HG02970 (cell line): Measurements from ENCODE around the gene CFAP161.
"Not testable (repeated sequence)": the region's sequence is repeated elsewhere in the genome, so short reads cannot be mapped to it uniquely, and the experiment has no call there.

Source experiments
- ATAC-seq: cut with Tn5 transposase; IDR thresholded peaks from one replicate; pipeline ENCODE4 v1.9.1; 2021; ENCODE audit warnings: mild to moderate bottlenecking, moderate library complexity, moderate number of reproducible peaks; ENCODE audit not compliant: unreplicated experiment, low FRiP score

Gene CFAP161

DNA sequence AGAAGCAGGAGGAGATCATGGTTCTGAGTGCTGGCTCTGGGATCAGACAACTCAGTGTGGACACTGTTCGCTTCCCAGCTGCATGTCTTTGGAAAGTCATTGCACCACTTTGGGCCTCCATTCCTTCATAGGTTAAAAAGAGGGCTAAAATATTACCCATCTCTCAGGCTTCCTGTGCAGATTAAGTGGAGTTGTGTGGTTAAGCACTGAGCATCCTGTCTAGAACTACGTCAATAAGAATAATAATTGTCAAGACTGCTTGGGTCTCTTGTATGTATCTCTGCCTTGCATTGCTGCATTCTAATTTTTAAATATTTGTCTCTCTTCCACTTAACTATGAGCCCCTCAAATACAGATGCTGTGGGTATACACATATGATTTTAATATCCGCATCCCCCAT, 22.3 kb downstream of the CFAP161 start:
- ATAC-seq: no peak

DNA sequence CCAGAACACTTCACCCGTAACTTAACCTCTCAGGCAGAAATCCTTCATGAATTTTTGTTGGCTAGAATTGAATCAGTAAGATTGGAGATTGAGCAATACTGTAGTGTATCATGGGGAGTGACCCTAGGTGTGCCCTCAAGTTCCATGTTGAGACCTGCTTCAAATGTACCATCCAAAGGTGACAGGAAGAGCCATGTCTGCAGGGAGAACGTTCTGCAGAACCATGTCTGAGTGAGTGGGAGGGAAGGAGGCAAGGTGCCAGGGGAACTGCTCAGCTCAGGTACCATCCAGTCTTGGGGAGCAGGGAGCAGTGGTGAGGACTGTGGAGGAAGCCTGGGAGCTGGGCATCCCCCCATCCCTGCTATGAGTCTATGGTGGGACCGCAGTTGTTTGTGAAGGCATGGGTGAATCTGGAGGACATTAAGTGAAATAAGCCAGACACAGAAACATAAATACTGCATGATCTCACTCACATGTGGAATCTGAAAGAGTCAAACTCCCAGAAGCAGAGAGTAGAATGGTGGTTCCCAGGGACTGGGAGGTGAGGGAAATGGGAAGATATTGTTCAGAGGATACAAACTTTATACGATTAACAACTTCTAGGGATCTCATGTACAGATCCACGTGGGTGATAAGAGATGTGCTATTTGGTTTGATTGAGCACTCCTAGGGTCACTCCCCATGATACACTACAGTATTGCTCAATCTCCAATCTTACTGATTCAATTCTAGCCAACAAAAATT, 23.3 kb downstream of the CFAP161 start:
- ATAC-seq: no peak

DNA sequence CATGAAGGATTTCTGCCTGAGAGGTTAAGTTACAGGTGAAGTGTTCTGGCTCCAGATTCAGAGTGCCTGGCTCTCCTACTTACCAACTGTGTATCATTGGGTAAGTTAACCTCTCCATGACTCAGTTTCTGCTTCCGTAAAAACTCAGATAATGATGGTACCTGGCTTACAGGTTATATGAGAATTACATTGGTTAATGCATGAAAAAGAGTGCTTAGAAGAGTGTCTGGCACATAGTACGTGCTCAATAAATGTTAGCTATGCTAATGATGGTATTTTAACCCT, 23.8 kb downstream of the CFAP161 start:
- no peak for ATAC-seq

DNA sequence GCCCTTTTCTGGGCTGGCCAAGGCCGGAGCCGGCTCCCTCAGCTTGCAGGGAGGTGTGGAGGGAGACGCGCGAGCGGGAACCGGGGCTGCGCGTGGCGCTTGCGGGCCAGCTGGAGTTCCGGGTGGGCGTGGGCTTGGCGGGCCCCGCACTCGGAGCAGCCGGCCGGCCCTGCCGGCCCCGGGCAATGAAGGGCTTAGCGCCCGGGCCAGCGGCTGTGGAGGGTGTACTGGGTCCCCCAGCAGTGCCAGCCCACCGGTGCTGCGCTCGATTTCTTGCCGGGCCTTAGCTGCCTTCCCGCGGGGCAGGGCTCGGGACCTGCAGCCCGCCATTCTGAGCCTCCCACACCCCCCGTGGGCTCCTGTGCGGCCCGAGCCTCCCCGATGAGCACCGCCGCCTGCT, 24.5 kb downstream of the CFAP161 start:
- ATAC-seq: not testable (repeated sequence)

DNA sequence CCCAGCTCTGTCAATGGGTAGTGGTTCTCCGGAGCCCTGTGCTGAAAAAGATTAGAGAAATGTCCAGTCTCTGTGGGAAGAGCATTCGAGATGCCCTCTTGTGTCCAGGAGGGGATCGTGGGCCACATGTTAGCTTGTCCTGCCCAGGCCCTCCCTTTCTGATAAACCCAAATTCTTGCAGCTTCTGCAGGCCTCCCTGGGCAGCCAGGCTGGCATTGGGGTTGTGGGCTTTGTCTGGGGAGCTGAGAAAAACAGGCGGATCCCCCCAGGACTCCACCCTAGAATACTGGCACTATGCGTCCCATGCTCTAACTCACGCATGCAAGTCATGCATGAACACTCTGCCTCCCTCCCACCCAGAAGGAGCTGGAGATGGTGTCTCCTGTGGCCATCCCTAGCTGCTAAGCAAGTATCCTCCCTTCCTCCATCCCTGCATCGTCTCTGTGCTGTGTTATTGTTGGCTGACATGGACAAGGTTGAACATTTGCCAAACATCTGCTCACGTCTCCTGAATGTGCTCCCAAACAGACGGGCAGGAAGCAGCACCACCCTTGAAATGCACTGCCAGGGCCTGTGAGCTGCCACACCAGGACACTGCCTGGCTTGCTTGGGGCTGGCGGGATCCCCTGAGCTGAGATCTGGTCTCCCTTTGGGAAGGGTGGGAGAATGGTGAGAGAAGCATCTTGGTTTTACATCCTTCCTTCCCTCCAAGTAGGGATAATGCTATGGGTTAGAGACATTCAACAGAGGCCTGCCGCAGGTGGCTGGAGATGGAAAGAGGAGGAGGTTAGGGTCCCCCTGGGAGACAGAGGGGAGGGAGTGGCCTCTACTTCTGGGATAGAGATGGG, 26.5 kb downstream of the CFAP161 start:
- ATAC-seq: no peak

DNA sequence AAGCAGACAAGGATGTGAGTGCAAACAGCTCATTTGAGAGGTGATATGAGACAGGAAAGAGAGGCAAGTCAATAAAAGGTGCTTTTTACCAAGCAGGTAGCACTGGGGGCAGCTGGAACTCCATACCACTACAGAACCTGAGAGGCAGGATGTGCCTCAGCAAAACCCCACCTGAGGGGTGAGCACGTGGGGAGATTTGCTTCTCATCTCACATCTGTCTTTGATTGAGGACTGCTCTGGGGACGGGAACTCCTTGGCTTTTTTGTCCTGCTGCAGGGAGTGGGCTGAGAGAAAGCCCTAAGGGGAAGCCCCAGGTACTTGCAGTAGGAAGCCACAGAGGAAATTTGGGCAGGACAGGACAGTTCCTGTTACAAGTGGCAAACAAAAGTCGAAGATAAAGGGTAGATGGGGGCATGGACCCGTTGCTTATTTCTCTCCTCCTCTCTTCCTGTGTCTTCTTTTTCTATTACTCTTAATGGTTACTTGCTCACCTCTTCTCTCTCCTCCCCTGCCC, 27.1 kb downstream of the CFAP161 start:
- ATAC-seq: no peak

DNA sequence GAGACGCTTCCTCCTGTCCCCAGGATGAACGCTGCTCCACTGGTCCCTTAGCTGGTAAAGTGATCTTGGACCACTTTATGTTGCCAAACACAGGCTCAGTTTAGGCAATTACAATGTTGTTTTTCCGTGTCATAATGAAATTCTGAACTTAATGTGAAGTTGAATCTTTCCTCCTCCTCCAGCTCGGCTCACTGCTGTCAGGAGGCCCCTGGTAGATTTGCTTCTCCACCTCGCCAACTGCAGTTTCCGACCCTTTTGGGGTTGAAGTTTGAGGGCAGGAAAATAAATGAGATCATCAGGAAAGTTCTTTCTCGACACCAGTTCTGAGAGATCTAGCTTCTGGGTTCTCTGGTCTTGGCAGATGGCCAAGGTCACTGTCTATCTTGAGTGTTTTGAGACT, 27.8 kb downstream of the CFAP161 start:
- ATAC-seq: no peak

DNA sequence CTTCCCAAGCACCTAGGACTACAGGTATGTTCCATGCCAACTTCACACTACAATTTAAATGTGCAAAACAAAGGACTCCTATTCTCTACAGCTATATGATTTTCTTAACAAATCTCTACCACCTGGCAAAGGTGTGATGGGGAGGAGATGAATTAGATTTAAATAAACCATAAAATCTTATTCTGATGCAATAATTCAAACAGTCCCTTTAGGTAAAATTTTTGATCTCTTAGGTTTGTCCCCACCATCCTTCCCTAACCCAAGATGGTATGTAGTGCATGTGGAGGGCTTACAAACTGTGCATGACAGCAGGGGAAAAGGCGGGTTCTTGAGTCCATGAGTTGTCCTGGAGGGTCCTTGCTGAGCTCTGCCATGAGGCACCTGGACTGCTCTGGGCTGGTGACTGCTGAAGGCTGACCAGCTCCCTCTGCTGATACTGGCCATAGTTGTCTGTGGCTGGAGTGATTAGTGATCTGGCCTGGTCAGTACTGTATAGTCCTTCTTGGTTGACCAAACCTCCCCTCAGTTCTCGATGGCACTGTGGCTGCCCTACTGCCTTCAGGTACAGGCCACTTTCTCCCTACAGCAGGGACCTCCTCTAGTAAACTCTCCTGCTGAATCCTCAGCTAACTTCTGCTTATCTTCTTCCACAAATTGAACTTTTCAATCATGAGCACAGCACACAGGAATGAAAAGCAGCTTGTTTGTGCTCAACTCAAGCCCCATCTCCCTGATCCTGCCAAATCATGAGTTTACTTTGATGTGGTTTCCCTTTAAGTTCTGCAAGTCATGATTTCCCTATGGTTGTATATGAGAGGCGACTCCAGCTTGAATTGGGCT, 30.1 kb downstream of the CFAP161 start:
- no peak for ATAC-seq

DNA sequence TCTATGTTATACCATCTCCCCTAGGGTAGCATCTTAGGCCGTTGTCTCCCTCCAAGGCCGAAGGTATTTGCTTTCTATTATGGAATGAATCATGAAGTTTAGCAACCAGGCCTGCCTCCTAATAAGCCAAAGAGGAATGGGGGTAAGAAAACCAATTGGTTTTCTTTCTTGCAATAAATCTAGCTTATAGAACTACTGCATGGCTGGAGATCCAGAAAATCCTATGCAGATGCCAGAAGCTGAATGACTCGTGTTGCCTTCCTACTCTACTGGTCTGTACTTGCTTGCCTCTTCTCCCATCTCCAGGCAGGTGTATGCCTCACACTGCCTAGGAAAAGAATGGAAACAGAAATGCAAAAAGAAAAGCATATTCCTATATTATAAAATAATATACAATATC, 31.5 kb downstream of the CFAP161 start:
- ATAC-seq: no peak

DNA sequence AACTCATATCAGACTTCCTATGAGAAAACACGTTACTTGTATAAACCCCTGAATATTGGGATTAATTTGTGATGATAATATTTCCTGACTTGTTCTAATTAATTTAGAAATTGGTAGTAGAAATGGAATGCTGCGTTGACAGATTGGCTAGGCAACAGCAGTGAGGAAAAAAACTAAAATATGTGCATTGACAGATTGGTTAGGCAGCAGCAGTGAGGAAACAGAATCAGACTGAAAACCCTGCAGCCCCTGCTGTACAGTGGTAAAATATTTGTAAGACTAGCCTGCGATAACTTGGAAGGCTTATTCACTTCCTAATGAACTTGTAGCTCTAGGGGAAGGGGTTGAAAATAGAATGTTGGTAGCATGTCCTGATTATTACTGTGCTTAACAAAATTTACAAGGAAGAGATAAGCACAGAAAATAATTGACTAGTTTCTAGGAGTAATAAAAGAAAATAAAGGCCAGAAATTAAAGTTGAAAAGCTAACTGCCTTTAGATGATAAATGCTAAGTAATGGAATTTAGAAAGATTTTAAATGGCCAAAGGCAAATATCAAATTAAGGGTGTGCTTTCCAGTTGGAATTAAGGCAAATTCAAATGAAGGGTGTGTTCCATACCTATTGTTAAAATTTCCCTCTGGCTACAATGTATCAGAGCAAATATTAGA, 32.7 kb downstream of the CFAP161 start:
- no peak for ATAC-seq

DNA sequence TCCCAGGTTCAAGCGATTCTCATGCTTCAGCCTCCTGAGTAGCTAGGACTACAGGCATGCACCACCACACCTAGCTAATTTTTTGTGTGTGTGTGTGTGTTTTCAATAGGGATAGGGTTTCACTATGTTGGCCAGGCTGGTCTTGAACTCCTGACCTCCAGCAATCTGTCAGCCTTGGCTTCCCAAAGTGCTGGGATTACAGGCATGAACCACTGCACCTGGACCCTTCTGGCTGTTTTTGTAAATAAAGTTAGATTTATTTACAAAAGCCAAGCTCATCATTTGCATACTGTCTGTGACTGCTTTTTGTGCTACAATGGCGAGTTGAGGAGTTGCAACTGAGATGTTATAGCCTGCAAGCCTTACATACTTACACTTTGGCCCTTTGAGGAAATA, 34.1 kb downstream of the CFAP161 start:
- ATAC-seq: no peak

DNA sequence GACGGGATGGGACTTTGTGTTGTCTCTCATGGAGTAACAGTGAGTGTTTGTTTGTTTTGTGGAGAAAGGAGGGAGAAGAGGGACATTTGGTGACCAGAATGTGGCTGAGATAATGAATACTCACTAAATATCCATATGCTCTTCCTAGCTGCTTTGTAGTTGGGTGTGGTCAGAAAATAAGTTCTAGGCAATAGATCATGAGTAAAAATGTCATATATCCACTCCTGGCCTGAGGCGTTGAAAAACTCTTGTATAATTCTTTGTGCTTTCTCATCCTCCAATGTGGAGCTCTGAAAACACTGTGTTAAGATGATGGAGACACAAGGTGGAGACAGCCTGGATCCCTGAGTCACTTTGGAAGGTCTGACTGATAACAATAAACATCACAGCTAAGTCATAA, 34.6 kb downstream of the CFAP161 start:
- no peak for ATAC-seq

DNA sequence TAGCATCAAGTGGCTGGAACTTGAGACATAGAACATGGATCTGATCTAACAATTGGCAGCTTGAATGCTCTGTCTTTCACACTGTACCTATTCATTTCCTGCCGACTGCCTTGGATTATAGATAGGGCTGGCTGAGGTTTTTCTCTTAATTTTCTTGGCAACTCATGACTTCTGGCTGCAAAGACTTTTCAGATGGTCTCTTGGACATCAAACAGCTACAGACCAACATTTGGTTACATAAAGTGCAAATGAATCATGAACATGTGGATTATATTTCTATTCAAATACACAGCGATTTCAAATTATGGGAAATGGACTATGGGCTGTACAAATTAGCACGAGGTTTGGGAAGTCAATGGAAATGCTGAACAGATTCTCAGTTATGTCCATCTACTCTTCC, 36.4 kb downstream of the CFAP161 start:
- no peak for ATAC-seq

DNA sequence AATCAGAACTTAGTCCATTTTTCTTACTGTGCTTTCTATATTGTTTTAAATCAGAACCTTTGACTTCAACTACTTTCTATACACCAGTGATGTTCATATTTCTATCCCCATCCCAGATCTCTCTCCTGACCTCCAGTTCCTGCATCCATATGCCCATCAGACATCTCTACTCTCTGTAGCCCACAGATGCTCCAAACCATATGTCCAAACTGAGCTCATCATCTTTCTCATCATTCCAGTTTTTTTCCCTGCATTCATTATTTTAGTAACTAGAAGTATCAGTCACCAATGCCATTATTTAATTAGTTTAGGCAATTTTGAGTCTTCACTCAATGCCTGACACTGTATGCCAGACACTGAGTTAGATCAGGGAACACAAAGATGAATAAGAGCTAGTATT, 37.2 kb downstream of the CFAP161 start:
- no peak for ATAC-seq

DNA sequence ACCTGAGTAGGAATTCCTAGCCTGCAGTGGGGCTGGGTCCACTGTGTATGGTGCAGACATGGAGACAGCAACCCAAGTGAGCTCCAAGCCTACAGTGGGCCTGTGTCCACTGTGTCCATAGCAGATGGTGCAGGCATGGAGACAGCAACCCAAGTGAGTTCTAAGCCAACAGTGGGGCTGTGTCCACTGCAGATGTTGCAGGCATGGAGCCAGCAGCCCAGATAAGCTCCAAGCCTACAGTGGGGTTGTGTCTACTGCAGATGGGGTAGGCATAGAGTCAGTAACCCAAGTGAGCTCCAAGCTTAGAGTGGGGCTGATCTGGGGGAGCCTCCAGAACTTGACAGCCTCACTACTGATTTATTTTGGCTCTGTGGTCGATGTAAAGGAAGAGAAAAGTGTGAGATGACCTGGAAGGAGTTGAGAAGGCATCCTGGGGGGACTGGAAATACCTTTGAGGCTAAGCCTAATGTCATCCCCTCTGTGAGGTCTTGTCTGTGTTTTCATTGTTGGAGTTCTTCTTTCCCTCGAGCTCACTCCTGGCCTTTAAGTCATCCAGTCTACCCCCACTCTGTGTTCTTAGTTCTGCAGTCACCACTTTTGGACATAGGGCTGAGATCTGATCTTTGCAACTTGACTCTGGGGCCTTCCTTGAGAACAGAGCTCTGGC, 40.2 kb downstream of the CFAP161 start:
- ATAC-seq: no peak

DNA sequence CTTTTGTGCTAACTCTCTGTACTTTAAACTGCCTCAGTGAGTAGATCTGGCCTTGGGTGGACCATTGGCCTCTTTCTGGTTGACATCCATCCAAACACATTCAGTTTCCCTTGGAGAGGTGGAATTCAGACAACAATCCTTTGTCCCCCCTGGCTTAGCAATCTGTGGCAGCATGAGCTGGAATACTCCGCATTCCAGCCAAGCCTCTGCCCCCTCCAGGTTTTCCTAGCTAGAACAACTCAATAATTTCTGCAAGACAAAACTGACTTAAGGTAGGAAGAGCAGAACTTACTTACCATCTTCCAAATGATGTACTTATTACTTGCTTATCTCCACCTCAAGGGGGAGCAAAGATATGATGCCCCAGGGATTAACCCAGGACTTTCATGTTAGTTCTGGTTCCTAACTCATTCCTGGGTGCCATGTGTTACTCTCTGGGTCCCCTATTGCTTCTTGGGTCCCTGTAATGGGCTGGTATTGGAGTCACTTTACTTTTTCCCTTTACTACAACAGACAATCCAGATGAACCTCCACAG, 40.8 kb downstream of the CFAP161 start:
- no peak for ATAC-seq

DNA sequence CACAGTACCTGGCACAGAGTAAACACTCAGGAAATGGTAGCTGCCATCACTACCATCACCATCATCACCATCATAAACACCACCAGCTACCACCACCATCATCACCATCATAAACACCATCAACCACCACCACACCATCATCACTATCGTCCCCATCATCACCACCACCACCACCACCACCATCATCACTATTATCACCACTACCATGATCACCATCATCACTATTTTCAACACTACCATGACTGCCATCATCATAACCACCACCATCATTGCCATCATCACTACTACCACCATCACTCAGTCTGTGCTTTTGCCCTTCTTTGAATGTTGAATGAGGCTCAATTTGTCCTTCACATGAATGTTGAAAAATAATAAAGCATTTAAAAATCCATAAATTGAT, 41.4 kb downstream of the CFAP161 start:
- no peak for ATAC-seq

DNA sequence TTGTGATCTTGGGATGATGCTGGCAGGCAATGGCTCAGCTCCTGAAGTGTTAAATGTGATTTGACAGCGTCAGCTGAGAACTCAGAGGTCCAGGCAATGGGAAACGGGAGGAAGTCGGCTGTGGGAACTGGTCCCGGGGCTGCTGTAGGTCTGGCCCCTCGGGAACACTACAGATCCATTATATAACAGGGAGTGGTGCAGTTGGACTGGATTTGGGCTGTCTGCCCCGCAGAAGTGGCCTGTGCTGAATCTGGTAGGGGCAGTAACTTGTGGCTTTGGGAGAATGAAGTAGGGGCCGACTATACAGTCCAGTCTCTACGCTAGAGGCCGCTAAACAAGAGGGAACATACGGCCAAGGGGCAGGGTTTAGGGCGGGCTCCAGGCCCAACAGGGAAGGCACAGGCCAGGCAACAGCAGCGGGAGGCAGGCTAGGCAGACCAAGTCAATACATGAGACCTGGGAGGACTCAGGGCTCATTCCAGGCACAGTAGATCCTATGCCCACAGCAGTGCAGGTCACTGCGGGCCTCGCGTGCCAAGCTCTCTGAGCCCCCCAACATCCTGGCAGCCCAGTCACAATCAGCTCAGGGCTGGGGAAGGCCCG, 42.3 kb downstream of the CFAP161 start:
- no peak for ATAC-seq

DNA sequence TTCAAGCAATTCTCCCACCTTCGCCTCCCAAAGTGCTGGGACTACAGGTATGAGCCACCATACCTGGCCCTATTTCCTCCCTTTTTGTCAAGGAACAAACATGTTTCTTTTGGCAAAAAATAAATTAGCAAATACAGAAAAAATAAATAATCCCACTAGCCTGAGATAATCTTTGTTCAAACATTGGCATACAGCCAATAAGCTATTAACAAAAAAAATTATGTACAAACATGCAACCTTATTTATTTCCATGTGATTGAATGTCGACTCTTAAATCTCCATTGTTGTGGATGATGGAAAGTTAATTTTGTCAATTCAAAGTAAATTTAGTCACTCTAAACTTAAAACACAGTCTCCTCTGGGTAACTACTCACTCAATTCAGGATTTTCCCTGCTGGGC, 44.3 kb downstream of the CFAP161 start:
- no peak for ATAC-seq
